Activated CD4-positive, alpha-beta T cell treated with anti-CD3 and anti-CD28 coated beads, Interleukin-2, amount 10 ng/mL, durations not matched to agents 7 days and 5 days (primary cell): ENCODE results near the gene GPR151. TPM values are rescaled to one million over a fixed set of nuclear protein-coding genes. Genes with fewer than 3 reads are reported as not detected.

Source experiments
- CTCF ChIA-PET: fragments of 350-600 bp; sonication (Branson Sonifier 250); formaldehyde crosslinking; loops from one replicate; lab custom pipeline; 2021; ENCODE audit warnings: antibody characterized with exemption; lab: Charles Lee
- POLR2A ChIA-PET: fragments of 350-600 bp; sonication (Branson Sonifier 250); formaldehyde crosslinking; loops from one replicate; lab custom pipeline; 2021; ENCODE audit warnings: antibody characterized with exemption; lab: Charles Lee
- DNase-seq: peaks from one replicate; pipeline ENCODE4 v3.0.0-alpha.2; 2020
- H3K27ac Mint-ChIP-seq: one replicate; pipeline ENCODE4 v1.8.0; 2021; ENCODE audit warnings: mild to moderate bottlenecking, moderate library complexity, mixed read lengths
- H3K27me3 Mint-ChIP-seq: one replicate; pipeline ENCODE4 v1.8.0; 2021; ENCODE audit warnings: mixed read lengths
- H3K36me3 Mint-ChIP-seq: one replicate; pipeline ENCODE4 v1.8.0; 2021; ENCODE audit warnings: low read depth, mixed read lengths
- H3K4me1 Mint-ChIP-seq: one replicate; pipeline ENCODE4 v1.8.0; 2021; ENCODE audit warnings: mixed read lengths
- H3K4me3 Mint-ChIP-seq: one replicate; pipeline ENCODE4 v1.8.0; 2021; ENCODE audit warnings: mild to moderate bottlenecking, moderate library complexity, mixed read lengths
- H3K9me3 Mint-ChIP-seq: one replicate; pipeline ENCODE4 v1.8.0; 2021; ENCODE audit warnings: mixed read lengths
- total RNA-seq, 2 experiments: library from RNA; stranded (reverse); gene quantifications; one replicate each; pipeline ENCODE4 v1.2.3, GENCODE V29; 2021

GPR151 gene
- total RNA-seq, 2 experiments from 2014 or later = not detected

- no peaks in the 10 kb centered on the region for H3K27me3 Mint-ChIP-seq
- DNase-seq = no peak
- H3K36me3 Mint-ChIP-seq = peaks cover 50% of the 10 kb centered on the region
- POLR2A ChIA-PET = no interaction called here
- H3K27ac Mint-ChIP-seq = no peak overlapping the region
- H3K4me1 Mint-ChIP-seq = peaks cover 21% of the 10 kb centered on the region
- H3K4me3 Mint-ChIP-seq = no peak overlapping the region
- no peaks in the 10 kb centered on the region for H3K9me3 Mint-ChIP-seq
- CTCF ChIA-PET = interaction anchor here (1.0 to 1.3 kb wide), 3 partner anchors 10 to 21 kb away, joined by 3 to 4 read pairs (median 4); no protein-coding TSS in a partner anchor
Observed at GRCh38 chr5:146467760-146468159, 48.2 kb downstream of the GPR151 start.

DNA sequence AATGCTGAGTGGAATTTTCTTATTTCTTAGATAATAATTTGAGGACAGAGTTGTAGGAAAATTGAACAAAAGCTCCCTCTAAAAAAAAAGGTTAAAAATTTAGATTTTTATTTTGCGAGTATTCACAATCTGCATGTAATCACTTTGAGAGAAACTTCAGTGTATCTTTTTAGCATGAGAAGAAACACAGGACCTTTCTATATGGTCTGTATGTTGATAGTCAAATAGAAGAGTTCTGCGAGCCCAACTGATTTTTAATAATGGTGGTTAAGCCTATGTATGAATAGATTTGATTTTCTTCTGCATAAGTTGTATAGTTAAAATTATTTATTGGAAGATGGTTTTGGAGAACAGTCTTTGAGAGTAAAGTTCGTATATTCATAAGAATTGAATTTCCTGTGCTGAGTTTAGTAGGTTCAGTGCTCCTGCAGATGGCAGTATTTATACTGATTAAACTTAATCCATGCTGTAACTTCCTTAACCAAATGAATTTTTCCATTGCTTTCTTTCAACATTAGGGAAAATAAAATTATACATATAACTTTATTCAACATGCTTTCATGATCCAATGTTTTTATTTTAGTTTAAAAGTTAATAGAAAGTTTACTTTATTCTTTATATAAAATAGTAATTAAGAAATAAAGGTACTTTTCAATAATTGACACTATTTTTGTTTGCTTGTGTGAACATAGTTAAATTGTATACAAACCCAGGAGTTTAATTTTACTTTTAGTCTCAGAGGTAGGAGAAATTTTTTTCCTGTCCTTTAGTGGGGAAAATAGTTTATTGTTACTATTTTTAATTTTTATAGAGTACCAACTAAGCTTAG lies 49.3 kb downstream of the GPR151 start:
- POLR2A ChIA-PET = no interaction called here
- H3K9me3 Mint-ChIP-seq = no peaks in the 10 kb centered on the region
- DNase-seq = no peak
- H3K4me1 Mint-ChIP-seq = peaks cover 22% of the 10 kb centered on the region
- H3K4me3 Mint-ChIP-seq = no peak overlapping the region
- peaks cover 45% of the 10 kb centered on the region for H3K36me3 Mint-ChIP-seq
- CTCF ChIA-PET = interaction anchor here (1.0 to 1.3 kb wide), 2 partner anchors 18 to 20 kb away, joined by 4 read pairs; no protein-coding TSS in a partner anchor
- no peak overlapping the region for H3K27ac Mint-ChIP-seq
- no peaks in the 10 kb centered on the region for H3K27me3 Mint-ChIP-seq

GRCh38 chr5:146463446-146463845 lies 52.5 kb downstream of the GPR151 start:
- Mint-ChIP-seq H3K27me3 (no peaks in the 10 kb centered on the region), H3K9me3 (no peaks in the 10 kb centered on the region), H3K4me3 (no peak overlapping the region), H3K36me3 (peaks cover 46% of the 10 kb centered on the region), H3K4me1 (peaks cover 32% of the 10 kb centered on the region), H3K27ac (no peak overlapping the region)
- no peak for DNase-seq
- ChIA-PET CTCF (no interaction called here), POLR2A (no interaction called here)

Other genes starting within 250 kb of the GPR151 start
- under 1 TPM; 0.10 to 0.17 TPM for gene POU4F3, start 177.4 kb downstream of the GPR151 start, total RNA-seq
- 10 to 100 TPM; 85.2 to 95.3 TPM for gene TCERG1, start 68.9 kb downstream of the GPR151 start, total RNA-seq